Measurements from ENCODE around the gene TIFAB. TPM values are rescaled to one million over a fixed set of nuclear protein-coding genes. Genes with fewer than 3 reads are reported as not detected.

TIFAB gene
- total RNA-seq, 4 donors from 2014 or later = not detected

- H3K9me3 ChIP-seq = no peaks in the 10 kb centered on the region
- peaks cover 0 to 29% (median 16%) of the 10 kb centered on the region in 4 donors for H3K4me1 ChIP-seq
- H3K4me3 ChIP-seq = no peak overlapping the region
- H3K27ac ChIP-seq = no peak overlapping the region
- H3K27me3 ChIP-seq = peaks cover 0 to 54% of the 10 kb centered on the region in 2 donors
- 50 to 69% methylated on average over 1 of the region's 1 CpG for WGBS, 2 donors
- TF ChIP-seq CTCF (IDR thresholded peaks at IDR 0.05) (no peak), EP300 (IDR thresholded peaks at IDR 0.05) (no peak), POLR2A (IDR thresholded peaks at IDR 0.05) (no peak)
- DNase-seq (ENCODE audit: low spot score in 2 of 2) = no peak
- H3K36me3 ChIP-seq = no peaks in the 10 kb centered on the region
Observed at GRCh38 chr5:135487037-135487395, 34.9 kb upstream of the TIFAB start.

DNA sequence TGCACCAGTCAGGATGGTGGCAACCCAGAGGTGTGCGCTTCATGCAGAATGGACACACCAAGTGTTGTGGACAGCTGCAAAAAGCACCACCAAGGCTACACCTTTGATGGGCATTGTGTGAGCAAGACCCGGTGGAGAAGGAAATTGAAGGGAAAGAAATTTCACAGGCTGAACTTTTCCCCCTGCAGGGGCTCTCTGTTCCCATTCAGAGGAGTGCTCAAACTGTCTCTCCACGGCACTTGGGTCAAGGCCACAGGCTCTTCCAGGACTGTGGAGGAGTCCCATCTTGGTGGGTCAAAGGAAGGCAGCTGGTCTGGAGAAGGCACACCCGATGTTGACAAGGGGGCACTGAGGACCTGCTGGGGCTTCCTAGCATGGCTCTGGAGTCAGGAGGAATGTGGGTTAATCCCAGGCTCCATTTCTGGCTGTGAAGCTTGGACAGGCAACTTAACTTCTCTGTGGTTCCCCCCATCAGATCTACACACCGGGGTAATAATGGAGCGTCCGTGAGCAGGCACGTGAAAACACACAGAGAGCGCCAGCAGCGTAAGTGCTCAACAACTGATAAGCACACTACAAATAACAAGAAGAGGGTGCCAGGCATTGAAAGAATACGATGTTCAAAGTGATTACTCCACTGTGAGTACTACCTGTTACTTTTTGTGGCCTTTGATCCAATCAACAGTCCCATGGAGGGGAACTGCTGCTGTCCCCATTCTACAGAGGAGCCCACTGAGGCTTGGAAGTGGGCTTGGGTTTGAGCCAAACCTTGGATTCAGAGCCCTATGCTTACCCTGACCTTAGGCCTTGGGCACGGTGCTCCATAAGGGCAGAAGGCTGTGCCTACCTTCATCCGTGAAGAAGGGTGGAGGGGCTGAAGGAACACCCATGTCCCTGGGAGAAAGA is 34.2 kb upstream of the TIFAB start:
- TF ChIP-seq CTCF (IDR thresholded peaks at IDR 0.05) (no peak), POLR2A (IDR thresholded peaks at IDR 0.05) (no peak), EP300 (IDR thresholded peaks at IDR 0.05) (no peak)
- H3K27me3 ChIP-seq = peaks cover 0 to 48% of the 10 kb centered on the region in 2 donors
- no peak overlapping the region for H3K4me3 ChIP-seq
- H3K36me3 ChIP-seq = no peaks in the 10 kb centered on the region
- H3K27ac ChIP-seq = no peak overlapping the region
- no peak for DNase-seq (ENCODE audit: low spot score in 2 of 2)
- no peaks in the 10 kb centered on the region for H3K9me3 ChIP-seq
- WGBS, 2 donors = 84 to 85% methylated on average over 13 of the region's 13 CpGs
- H3K4me1 ChIP-seq = peaks cover 0 to 29% (median 16%) of the 10 kb centered on the region in 4 donors

GRCh38 chr5:135484674-135485086 is 32.5 kb upstream of the TIFAB start:
- no peak for DNase-seq (ENCODE audit: low spot score in 2 of 2)
- WGBS, 2 donors = 60 to 74% methylated on average over 2 to 5 of the region's 5 CpGs
- H3K4me1 ChIP-seq = peaks cover 0 to 19% (median 11%) of the 10 kb centered on the region in 4 donors
- H3K27me3 ChIP-seq = peaks cover 0 to 31% of the 10 kb centered on the region in 2 donors
- no peak for TF ChIP-seq EP300 (IDR thresholded peaks at IDR 0.05)
- TF ChIP-seq POLR2A (IDR thresholded peaks at IDR 0.05) = no peak
- no peak for TF ChIP-seq CTCF (IDR thresholded peaks at IDR 0.05)
- no peaks in the 10 kb centered on the region for H3K36me3 ChIP-seq
- no peak overlapping the region for H3K4me3 ChIP-seq
- no peak overlapping the region for H3K27ac ChIP-seq
- H3K9me3 ChIP-seq = no peaks in the 10 kb centered on the region

- 89 to 100% methylated on average over 1 of the region's 1 CpG for WGBS, 2 donors
Observed at GRCh38 chr5:135483254-135483653, 31.1 kb upstream of the TIFAB start.

More at GRCh38 chr5:135483254-135483653, 31.1 kb upstream of the TIFAB start:
- DNase-seq (ENCODE audit: low spot score in 2 of 2) = no peak
- TF ChIP-seq POLR2A (IDR thresholded peaks at IDR 0.05) = no peak
- TF ChIP-seq CTCF (IDR thresholded peaks at IDR 0.05) = no peak
- no peak for TF ChIP-seq EP300 (IDR thresholded peaks at IDR 0.05)
- Histone ChIP-seq H3K36me3 (no peaks in the 10 kb centered on the region), H3K27ac (no peak overlapping the region), H3K4me3 (no peak overlapping the region), H3K27me3 (peaks cover 0 to 16% of the 10 kb centered on the region in 2 donors), H3K9me3 (no peaks in the 10 kb centered on the region), H3K4me1 (peaks cover 0 to 5% (median 0%) of the 10 kb centered on the region in 4 donors)
